Measurements from ENCODE around the gene GNG7. TPM values are rescaled to one million over a fixed set of nuclear protein-coding genes. Genes with fewer than 3 reads are reported as not detected.
A peak's percentile ranks its signal among the peaks of the same experiment; 100 is the strongest.

The GNG7 gene
- total and polyA plus RNA-seq, 10 of the 15 experiments (the other 5 are each of a cell fraction or from before 2014, with no cell fraction given), result 1.9 to 13.6 (median 6.5) TPM

GRCh38 chr19:2544576-2545415 lies 157.7 kb downstream of the GNG7 start (continued):
- TF ChIP-seq E2F8 (IDR thresholded peaks at IDR 0.05; ENCODE audit: low read depth, partially characterized antibody) (no peak), TCF12 (IDR thresholded peaks at IDR 0.05; ENCODE audit: low read depth, low read length) (peak; percentile 45; the same call in 1 of the 2 replicates), PKNOX1 (IDR thresholded peaks at IDR 0.05) (no peak), ZBTB40 (IDR thresholded peaks at IDR 0.05; ENCODE audit: borderline replicate concordance) (no peak), ZNF687 (IDR thresholded peaks at IDR 0.05) (peak; percentile 63), IKZF2 (IDR thresholded peaks at IDR 0.05) (peak; percentile 73 to 82), GATAD2B (conservative IDR thresholded peaks at IDR 0.05; ENCODE audit: low read depth) (peak; percentile 40; the same call in 1 of the 2 replicates), RELB (IDR thresholded peaks at IDR 0.05; ENCODE audit: low read depth) (peak; percentile 71; the same call in 1 of the 2 replicates), CREM (IDR thresholded peaks at IDR 0.05; ENCODE audit: low read depth) (peak; percentile 29; the same call in 1 of the 2 replicates), MLLT1 (IDR thresholded peaks at IDR 0.05) (no peak), POU2F2 (IDR thresholded peaks at IDR 0.05; ENCODE audit: borderline replicate concordance, low read depth, low read length) (0 out of 3 replicates have a peak, but pooled peaks have one; percentile 9), PAX8 (IDR thresholded peaks at IDR 0.05) (no peak)

Data from GM12878 (cell line).